ENCODE measurements around the gene ZNF532.

GRCh38 chr18:58970943-58971790 is 106.5 kb downstream of the ZNF532 start:
- no peak for TF ChIP-seq CEBPZ (IDR thresholded peaks at IDR 0.05; ENCODE audit: low read length)
- no peak for TF ChIP-seq NFIC (IDR thresholded peaks at IDR 0.05; ENCODE audit: low read length)
- no peak for TF ChIP-seq SP1 (IDR thresholded peaks at IDR 0.05)
- TF ChIP-seq SP1 (CRISPR knock-in tag; IDR thresholded peaks at IDR 0.05) = no peak
- TF ChIP-seq, protein P1, sequence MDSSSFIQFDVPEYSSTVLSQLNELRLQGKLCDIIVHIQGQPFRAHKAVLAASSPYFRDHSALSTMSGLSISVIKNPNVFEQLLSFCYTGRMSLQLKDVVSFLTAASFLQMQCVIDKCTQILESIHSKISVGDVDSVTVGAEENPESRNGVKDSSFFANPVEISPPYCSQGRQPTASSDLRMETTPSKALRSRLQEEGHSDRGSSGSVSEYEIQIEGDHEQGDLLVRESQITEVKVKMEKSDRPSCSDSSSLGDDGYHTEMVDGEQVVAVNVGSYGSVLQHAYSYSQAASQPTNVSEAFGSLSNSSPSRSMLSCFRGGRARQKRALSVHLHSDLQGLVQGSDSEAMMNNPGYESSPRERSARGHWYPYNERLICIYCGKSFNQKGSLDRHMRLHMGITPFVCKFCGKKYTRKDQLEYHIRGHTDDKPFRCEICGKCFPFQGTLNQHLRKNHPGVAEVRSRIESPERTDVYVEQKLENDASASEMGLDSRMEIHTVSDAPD (CRISPR knock-in tag; IDR thresholded peaks at IDR 0.05) = no peak
- no peak for TF ChIP-seq ZNF33A (CRISPR knock-in tag; IDR thresholded peaks at IDR 0.05; ENCODE audit: borderline replicate concordance)
- TF ChIP-seq DMAP1 (CRISPR knock-in tag; IDR thresholded peaks at IDR 0.05) = no peak
- TF ChIP-seq, protein P2, sequence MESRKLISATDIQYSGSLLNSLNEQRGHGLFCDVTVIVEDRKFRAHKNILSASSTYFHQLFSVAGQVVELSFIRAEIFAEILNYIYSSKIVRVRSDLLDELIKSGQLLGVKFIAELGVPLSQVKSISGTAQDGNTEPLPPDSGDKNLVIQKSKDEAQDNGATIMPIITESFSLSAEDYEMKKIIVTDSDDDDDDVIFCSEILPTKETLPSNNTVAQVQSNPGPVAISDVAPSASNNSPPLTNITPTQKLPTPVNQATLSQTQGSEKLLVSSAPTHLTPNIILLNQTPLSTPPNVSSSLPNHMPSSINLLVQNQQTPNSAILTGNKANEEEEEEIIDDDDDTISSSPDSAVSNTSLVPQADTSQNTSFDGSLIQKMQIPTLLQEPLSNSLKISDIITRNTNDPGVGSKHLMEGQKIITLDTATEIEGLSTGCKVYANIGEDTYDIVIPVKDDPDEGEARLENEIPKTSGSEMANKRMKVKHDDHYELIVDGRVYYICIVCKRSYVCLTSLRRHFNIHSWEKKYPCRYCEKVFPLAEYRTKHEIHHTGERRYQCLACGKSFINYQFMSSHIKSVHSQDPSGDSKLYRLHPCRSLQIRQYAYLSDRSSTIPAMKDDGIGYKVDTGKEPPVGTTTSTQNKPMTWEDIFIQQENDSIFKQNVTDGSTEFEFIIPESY (CRISPR knock-in tag; IDR thresholded peaks at IDR 0.05) = no peak
